Stomach (tissue), 4 donors: ENCODE data around the gene MRI1.
A peak's percentile ranks its signal among the peaks of the same experiment; 100 is the strongest.

Source experiments
- EP300 ChIP-seq: sonication (generic); formaldehyde crosslinking; IDR thresholded peaks from one replicate; pipeline ENCODE4 v1.6.1; 2017; ENCODE audit warnings: antibody characterized with exemption
- POLR2A ChIP-seq, 4 donors: fragments of 450-650 bp; IDR thresholded peaks; one replicate each; pipeline ENCODE4 v1.6.1; 2016; ENCODE audit warnings: antibody characterized with exemption in 4 of 4, control low read depth in 2 of 4, mild to moderate bottlenecking in 1 of 4, moderate library complexity in 1 of 4
- POLR2AphosphoS5 ChIP-seq, 3 donors: sonication (generic); formaldehyde crosslinking; IDR thresholded peaks; one replicate each; pipeline ENCODE4 v1.6.1; 2016; ENCODE audit warnings: antibody characterized with exemption in 3 of 3
- TF ChIP-seq, protein P1 (sequence below), 7 experiments: fragments of 450-650 bp in 4 of 7; fragments of 200-600 bp in 3 of 7; sonication (generic) in 3 of 7; IDR thresholded peaks; one replicate each; pipeline ENCODE4 v1.5.1; 2016 to 2019; ENCODE audit warnings: antibody characterized with exemption in 7 of 7, control low read depth in 2 of 7, mild to moderate bottlenecking in 1 of 7

DNA sequence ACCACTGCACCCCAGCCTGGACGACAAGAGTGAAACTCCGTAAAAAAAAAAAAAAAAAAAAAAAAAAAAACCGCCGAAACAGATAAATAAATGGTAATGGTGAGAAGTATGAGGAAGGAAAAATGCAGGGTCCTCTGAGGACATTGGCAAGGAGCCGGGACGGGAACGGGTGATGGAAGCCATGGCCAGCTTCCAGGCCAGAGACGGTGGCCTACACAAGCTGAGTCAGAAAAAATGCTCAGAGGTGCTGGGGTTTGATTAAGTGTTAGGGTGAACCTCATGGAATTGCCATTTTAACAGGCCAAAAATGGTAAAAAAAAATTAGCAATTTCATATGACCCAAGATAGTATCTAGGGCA is 30.1 kb downstream of the MRI1 start:
- TF ChIP-seq POLR2A (IDR thresholded peaks at IDR 0.05) (no peak), POLR2AphosphoS5 (IDR thresholded peaks at IDR 0.05) (peak; percentile 20 to 84 (median 73)), EP300 (no peak)
- TF ChIP-seq, protein P1, sequence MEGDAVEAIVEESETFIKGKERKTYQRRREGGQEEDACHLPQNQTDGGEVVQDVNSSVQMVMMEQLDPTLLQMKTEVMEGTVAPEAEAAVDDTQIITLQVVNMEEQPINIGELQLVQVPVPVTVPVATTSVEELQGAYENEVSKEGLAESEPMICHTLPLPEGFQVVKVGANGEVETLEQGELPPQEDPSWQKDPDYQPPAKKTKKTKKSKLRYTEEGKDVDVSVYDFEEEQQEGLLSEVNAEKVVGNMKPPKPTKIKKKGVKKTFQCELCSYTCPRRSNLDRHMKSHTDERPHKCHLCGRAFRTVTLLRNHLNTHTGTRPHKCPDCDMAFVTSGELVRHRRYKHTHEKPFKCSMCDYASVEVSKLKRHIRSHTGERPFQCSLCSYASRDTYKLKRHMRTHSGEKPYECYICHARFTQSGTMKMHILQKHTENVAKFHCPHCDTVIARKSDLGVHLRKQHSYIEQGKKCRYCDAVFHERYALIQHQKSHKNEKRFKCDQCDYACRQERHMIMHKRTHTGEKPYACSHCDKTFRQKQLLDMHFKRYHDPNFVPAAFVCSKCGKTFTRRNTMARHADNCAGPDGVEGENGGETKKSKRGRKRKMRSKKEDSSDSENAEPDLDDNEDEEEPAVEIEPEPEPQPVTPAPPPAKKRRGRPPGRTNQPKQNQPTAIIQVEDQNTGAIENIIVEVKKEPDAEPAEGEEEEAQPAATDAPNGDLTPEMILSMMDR (IDR thresholded peaks at IDR 0.05) = no peak
